ENCODE data around the gene NUDT4. TPM values are rescaled to one million over a fixed set of nuclear protein-coding genes. Genes with fewer than 3 reads are reported as not detected.

NUDT4 gene
- 10 to 100 TPM; 56.3 to 61.0 TPM for total RNA-seq

DNA sequence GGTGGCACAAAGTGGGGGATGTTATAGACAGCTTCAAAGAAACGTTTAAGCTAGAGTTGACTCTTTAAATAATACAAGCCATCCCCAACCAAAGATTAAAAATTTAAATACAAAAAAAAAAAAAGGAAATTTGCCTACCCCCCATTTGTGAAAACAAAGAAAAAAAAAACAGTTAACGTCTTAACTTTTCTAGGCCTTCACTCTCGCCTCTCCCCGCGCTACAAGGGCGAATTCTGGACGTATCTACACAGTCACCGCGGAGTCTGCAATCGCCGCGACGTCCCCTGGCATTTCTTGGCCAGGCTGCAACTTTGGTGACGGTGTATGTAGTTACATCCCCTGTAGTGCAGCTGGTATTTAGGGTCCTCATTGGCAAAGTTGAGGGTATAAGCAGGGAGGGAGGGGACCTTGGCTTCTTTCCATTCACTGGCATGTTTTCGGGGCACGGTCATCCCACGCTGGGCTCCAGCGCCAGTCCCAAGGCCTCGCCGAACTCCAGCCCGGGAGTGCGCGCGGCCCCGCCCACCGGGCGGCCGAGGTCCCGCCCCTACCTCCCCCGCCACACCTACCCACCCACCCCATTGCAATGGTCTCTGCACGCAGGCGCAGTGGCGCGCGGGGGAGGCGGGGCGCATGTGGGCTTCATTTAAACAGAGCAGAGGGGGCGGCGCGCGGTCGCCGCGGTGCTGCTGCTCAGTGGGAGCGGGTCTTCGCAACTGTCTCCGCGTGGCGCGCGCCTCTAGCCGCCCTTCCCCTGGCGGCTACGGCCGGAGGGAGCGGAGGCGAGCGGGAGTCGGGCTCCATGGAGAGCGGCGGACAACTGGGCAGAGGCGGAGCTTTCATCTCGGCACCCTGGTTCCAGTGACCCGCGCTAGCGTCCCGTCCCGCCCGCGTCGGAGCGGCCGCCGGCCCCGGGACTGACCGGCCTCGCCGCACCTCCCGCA, at the start of gene NUDT4:
NUDT4 (plus strand) TSS at position 674 of the 944 bp plus-strand sequence. CDS start 398 bp downstream, outside the sequence.
- Mint-ChIP-seq H3K4me3 (peak within 1 kb of the TSS; percentile 99), H3K4me1 (ENCODE audit: low read depth) (peaks cover 38% of the 10 kb centered on the region), H3K36me3 (ENCODE audit: low read depth) (peaks cover 15% of the 10 kb centered on the region), H3K27ac (peak within 1 kb of the TSS; percentile 99), H3K9me3 (ENCODE audit: insufficient read depth) (no peaks in the 10 kb centered on the region), H3K27me3 (ENCODE audit: low read depth) (no peaks in the 10 kb centered on the region)
- CTCF ChIA-PET: interaction anchor here (1.1 to 1.3 kb wide), 3 partner anchors 14 to 390 kb away, joined by 5 to 6 read pairs (median 5); no protein-coding TSS in a partner anchor
- ATAC-seq (peak; percentile 88), DNase-seq (peak; percentile 97)
- POLR2A ChIA-PET: interaction anchor here (1.6 kb wide), 2 partner anchors 14 to 132 kb away, joined by 4 to 7 read pairs; no protein-coding TSS in a partner anchor

DNA sequence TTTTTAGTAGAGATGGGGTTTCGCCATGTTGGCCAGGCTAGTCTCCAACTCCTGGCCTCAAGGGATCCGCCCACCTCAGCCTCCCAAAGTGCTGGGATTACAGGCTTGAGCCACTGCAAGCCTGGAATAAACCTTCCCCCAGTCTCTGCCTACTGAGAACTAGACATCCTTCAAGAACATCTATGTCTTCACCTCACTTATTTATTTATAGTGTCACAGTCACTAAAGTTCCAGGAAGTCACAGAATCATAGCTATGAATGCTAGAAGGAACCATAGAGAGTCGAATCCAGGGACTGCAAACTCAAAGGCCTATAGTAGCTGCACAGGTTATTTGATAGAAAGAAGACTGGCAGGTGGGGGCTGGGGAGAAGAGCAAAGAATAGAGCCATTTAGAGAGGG, 44.7 kb upstream of the NUDT4 start:
- ATAC-seq (no peak), DNase-seq (no peak)
- Mint-ChIP-seq H3K36me3 (ENCODE audit: low read depth) (no peaks in the 10 kb centered on the region), H3K27me3 (ENCODE audit: low read depth) (no peaks in the 10 kb centered on the region), H3K27ac (no peak overlapping the region), H3K9me3 (ENCODE audit: insufficient read depth) (no peaks in the 10 kb centered on the region), H3K4me3 (no peak overlapping the region), H3K4me1 (ENCODE audit: low read depth) (no peaks in the 10 kb centered on the region)
- POLR2A ChIA-PET: no interaction called here
- CTCF ChIA-PET: no interaction called here

GRCh38 chr12:93333828-93334227, 43.9 kb upstream of the NUDT4 start:
- Mint-ChIP-seq H3K36me3 (ENCODE audit: low read depth) (no peaks in the 10 kb centered on the region), H3K27ac (no peak overlapping the region)
- no peak for ATAC-seq

DNA sequence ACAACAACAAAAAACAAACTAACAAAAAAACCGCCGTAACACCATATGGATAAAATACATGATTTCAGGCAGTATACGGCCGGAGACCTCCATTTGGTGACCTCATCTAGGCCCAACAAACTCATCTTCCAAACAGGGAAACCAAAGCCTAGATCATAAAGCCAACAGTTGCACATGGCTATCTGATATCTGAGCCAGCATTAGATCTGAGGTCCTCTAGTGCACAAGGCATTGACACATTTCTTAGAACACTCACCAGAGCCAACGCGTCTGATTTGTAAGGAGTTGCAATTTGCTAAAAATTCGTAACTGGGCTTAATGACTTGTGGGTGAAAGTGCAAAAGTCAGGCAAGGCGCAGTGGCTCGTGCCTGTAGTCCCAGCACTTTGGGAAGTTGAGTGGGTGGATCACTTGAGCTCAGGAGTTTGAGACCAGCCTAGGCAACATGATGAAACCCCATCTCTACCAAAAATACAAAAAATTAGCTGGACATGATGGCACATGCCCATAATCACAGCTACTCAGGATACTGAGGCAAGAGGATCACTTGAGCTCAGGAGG, 42.0 kb upstream of the NUDT4 start:
- no peak for DNase-seq
- POLR2A ChIA-PET: no interaction called here
- CTCF ChIA-PET: interaction anchor here (0.9 kb wide), 1 partner anchor 237 kb away, joined by 4 read pairs; no protein-coding TSS in a partner anchor

More at GRCh38 chr12:93333828-93334227, 43.9 kb upstream of the NUDT4 start:
- Mint-ChIP-seq H3K4me1 (ENCODE audit: low read depth) (no peaks in the 10 kb centered on the region), H3K9me3 (ENCODE audit: insufficient read depth) (no peaks in the 10 kb centered on the region), H3K27me3 (ENCODE audit: low read depth) (no peaks in the 10 kb centered on the region), H3K4me3 (no peak overlapping the region)
- no peak for DNase-seq
- ChIA-PET CTCF (no interaction called here), POLR2A (no interaction called here)

GRCh38 chr12:93336291-93336741, 41.4 kb upstream of the NUDT4 start:
- H3K27me3 Mint-ChIP-seq (ENCODE audit: low read depth): peaks cover 2% of the 10 kb centered on the region
- H3K4me3 Mint-ChIP-seq: no peak overlapping the region
- H3K27ac Mint-ChIP-seq: no peak overlapping the region
- POLR2A ChIA-PET: no interaction called here
- DNase-seq (no peak), ATAC-seq (no peak)
- H3K9me3 Mint-ChIP-seq (ENCODE audit: insufficient read depth): no peaks in the 10 kb centered on the region
- H3K36me3 Mint-ChIP-seq (ENCODE audit: low read depth): no peaks in the 10 kb centered on the region
- no peaks in the 10 kb centered on the region for H3K4me1 Mint-ChIP-seq (ENCODE audit: low read depth)
- CTCF ChIA-PET: interaction anchor here (0.9 kb wide), 1 partner anchor 238 kb away, joined by 4 read pairs; no protein-coding TSS in a partner anchor

More for the DNA sequence above, 42.0 kb upstream of the NUDT4 start:
- H3K4me3 Mint-ChIP-seq: no peak overlapping the region
- no peak overlapping the region for H3K27ac Mint-ChIP-seq
- H3K36me3 Mint-ChIP-seq (ENCODE audit: low read depth): no peaks in the 10 kb centered on the region
- no peaks in the 10 kb centered on the region for H3K9me3 Mint-ChIP-seq (ENCODE audit: insufficient read depth)
- no peak for ATAC-seq
- H3K4me1 Mint-ChIP-seq (ENCODE audit: low read depth): no peaks in the 10 kb centered on the region
- H3K27me3 Mint-ChIP-seq (ENCODE audit: low read depth): no peaks in the 10 kb centered on the region

DNA sequence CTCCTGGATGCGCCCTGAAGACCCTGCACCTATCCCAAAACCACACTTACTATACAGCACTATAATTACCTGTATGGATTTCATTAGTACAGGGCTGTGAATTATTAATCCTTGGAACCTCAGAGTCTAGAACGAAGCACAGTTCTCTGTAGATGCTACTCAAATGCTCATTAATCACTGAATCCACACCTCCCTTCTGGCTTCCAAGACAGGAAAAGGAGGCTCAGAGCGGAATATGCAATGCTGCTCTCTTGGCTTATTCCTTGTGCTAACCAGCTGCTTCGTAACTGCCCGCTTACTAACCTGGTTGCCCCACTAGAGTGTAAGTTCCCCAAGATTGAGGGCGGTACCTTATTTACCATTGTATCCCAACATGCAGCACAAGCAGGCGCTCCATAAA, 39.1 kb upstream of the NUDT4 start:
- H3K27me3 Mint-ChIP-seq (ENCODE audit: low read depth): peaks cover 2% of the 10 kb centered on the region

DNA sequence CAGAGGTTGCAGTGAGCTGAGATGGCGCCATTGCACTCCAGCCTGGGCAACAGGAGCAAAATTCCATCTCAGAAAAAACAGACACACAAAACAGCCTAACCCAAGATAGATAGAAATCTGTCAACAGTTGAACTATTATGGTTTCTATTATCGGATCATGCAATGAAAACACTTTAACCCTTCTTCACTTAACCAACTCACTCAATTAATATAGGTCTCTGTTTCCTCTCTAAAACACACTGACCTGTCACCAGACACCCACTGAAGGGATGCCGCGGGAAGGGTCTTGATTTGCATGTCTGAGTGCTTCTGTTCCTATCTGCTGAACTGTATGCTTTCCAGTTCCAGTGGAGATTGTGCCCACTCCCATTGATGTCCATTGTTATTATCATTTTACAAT, 38.0 kb upstream of the NUDT4 start:
- H3K27me3 Mint-ChIP-seq (ENCODE audit: low read depth): peaks cover 2% of the 10 kb centered on the region
- ChIA-PET CTCF (no interaction called here), POLR2A (no interaction called here)
- ATAC-seq (no peak), DNase-seq (no peak)
- H3K4me3 Mint-ChIP-seq: no peak overlapping the region
- no peaks in the 10 kb centered on the region for H3K9me3 Mint-ChIP-seq (ENCODE audit: insufficient read depth)
- H3K4me1 Mint-ChIP-seq (ENCODE audit: low read depth): no peaks in the 10 kb centered on the region
- no peak overlapping the region for H3K27ac Mint-ChIP-seq
- H3K36me3 Mint-ChIP-seq (ENCODE audit: low read depth): no peaks in the 10 kb centered on the region

More for the DNA sequence above, 39.1 kb upstream of the NUDT4 start:
- Mint-ChIP-seq H3K4me3 (no peak overlapping the region), H3K36me3 (ENCODE audit: low read depth) (no peaks in the 10 kb centered on the region), H3K27ac (no peak overlapping the region), H3K4me1 (ENCODE audit: low read depth) (no peaks in the 10 kb centered on the region), H3K9me3 (ENCODE audit: insufficient read depth) (no peaks in the 10 kb centered on the region)
- CTCF ChIA-PET: no interaction called here
- ATAC-seq: no peak
- POLR2A ChIA-PET: no interaction called here
- DNase-seq: no peak

- no peak for DNase-seq
- ATAC-seq: no peak
- no peak overlapping the region for H3K27ac Mint-ChIP-seq
- ChIA-PET CTCF (interaction anchor here (0.6 to 2.2 kb wide), 3 partner anchors 46 to 362 kb away, joined by 3 to 6 read pairs (median 4); no protein-coding TSS in a partner anchor), POLR2A (no interaction called here)
- no peak overlapping the region for H3K4me3 Mint-ChIP-seq
- H3K27me3 Mint-ChIP-seq (ENCODE audit: low read depth): peaks cover 2% of the 10 kb centered on the region
- no peaks in the 10 kb centered on the region for H3K9me3 Mint-ChIP-seq (ENCODE audit: insufficient read depth)
- H3K36me3 Mint-ChIP-seq (ENCODE audit: low read depth): no peaks in the 10 kb centered on the region
- H3K4me1 Mint-ChIP-seq (ENCODE audit: low read depth): no peaks in the 10 kb centered on the region
Observed at GRCh38 chr12:93341409-93342049, 36.2 kb upstream of the NUDT4 start.

DNA sequence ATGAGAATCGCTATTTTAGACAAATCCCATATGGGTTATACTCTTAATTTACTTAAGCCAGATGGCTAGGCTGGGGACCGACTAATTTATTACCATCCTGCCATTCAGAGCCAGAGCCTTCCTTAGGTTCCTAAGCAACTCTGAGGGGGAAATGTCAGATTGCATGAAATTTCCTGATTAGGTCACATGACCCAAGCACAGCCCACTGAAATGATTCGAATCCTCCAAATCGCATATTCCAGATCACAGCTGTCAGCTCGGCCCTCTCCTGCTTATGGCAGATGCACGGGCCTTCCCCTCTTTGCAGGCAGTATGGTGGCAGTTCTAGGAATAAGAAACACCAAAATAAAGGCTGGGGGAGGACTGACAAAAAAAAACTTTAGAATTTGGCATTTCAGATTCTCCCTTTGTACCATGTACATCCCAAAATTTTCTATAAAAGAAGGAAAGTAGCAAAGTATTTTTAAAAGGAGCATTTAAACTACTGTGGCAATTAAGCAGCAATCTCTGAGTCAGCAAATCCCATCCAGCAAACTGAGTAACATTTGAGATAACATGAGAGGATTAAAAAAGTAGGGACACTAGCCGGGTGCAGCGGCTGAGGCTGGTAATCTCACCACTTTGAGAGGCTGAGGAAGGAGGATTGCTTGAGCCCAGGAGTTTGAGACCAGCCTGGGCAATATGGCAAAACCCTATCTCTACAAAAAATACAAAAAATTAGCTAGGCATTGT, 30.5 kb upstream of the NUDT4 start:
- Mint-ChIP-seq H3K9me3 (ENCODE audit: insufficient read depth) (no peaks in the 10 kb centered on the region), H3K27me3 (ENCODE audit: low read depth) (peaks cover under 1% of the 10 kb centered on the region), H3K27ac (no peak overlapping the region), H3K4me1 (ENCODE audit: low read depth) (no peaks in the 10 kb centered on the region), H3K36me3 (ENCODE audit: low read depth) (no peaks in the 10 kb centered on the region), H3K4me3 (no peak overlapping the region)
- no peak for DNase-seq
- POLR2A ChIA-PET: interaction anchor here (0.5 kb wide), 1 partner anchor 243 kb away, joined by 3 read pairs; no protein-coding TSS in a partner anchor
- CTCF ChIA-PET: no interaction called here
- ATAC-seq: no peak

GRCh38 chr12:93348575-93349435, 28.9 kb upstream of the NUDT4 start:
- H3K4me3 Mint-ChIP-seq: no peak overlapping the region
- no peak for ATAC-seq
- CTCF ChIA-PET: no interaction called here

DNA sequence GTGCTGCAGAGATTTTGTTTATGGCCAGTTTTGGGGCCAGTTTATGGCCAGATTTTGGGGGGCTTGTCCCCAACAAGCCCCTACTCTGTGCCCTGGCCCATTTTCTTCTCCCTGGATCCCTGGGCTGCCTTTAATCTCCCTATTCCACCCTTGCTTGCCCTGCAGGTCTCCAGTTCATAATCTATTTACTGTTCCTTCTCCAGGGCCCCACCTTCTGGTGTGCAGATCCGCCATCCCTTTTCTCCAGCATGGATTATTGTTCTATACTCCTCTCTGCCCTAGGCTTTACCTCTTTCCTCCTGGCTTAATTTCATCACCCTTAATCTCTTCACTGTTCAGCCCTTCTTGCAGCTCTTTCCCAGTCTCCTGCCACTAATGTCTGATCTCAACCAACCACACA, 26.0 kb upstream of the NUDT4 start:
- H3K4me3 Mint-ChIP-seq: no peak overlapping the region
- H3K27ac Mint-ChIP-seq: no peak overlapping the region
- no peaks in the 10 kb centered on the region for H3K36me3 Mint-ChIP-seq (ENCODE audit: low read depth)
- H3K9me3 Mint-ChIP-seq (ENCODE audit: insufficient read depth): no peaks in the 10 kb centered on the region
- no peak for ATAC-seq
- ChIA-PET CTCF (no interaction called here), POLR2A (no interaction called here)
- no peak for DNase-seq
- no peaks in the 10 kb centered on the region for H3K4me1 Mint-ChIP-seq (ENCODE audit: low read depth)
- H3K27me3 Mint-ChIP-seq (ENCODE audit: low read depth): peaks cover 5% of the 10 kb centered on the region

More at GRCh38 chr12:93348575-93349435, 28.9 kb upstream of the NUDT4 start:
- no peaks in the 10 kb centered on the region for H3K9me3 Mint-ChIP-seq (ENCODE audit: insufficient read depth)
- POLR2A ChIA-PET: no interaction called here
- H3K27me3 Mint-ChIP-seq (ENCODE audit: low read depth): peaks cover 5% of the 10 kb centered on the region
- H3K36me3 Mint-ChIP-seq (ENCODE audit: low read depth): no peaks in the 10 kb centered on the region
- no peak for DNase-seq
- no peaks in the 10 kb centered on the region for H3K4me1 Mint-ChIP-seq (ENCODE audit: low read depth)
- H3K27ac Mint-ChIP-seq: no peak overlapping the region

Data from activated CD8-positive, alpha-beta T cell treated with anti-CD3 and anti-CD28 coated beads, Interleukin-2, amount 10 ng/mL, durations not matched to agents 7 days and 5 days (primary cell).